ENCODE data around the gene GRIK1. TPM values are rescaled to one million over a fixed set of nuclear protein-coding genes. Genes with fewer than 3 reads are reported as not detected.

GRIK1 gene
- total RNA-seq, 2 experiments from 2014 or later = not detected

- Mint-ChIP-seq H3K27me3 (peaks cover 42% of the 10 kb centered on the region), H3K36me3 (ENCODE audit: low read depth) (no peaks in the 10 kb centered on the region), H3K27ac (no peak overlapping the region), H3K4me1 (ENCODE audit: low read depth) (peaks cover 4% of the 10 kb centered on the region), H3K4me3 (no peak overlapping the region), H3K9me3 (no peaks in the 10 kb centered on the region)
- POLR2A ChIA-PET = no interaction called here
- no peak for ATAC-seq
- intact Hi-C loops (cut with micrococcal nuclease) = no loop called here
- CTCF ChIA-PET = no interaction called here
- TF ChIP-seq, protein P1, sequence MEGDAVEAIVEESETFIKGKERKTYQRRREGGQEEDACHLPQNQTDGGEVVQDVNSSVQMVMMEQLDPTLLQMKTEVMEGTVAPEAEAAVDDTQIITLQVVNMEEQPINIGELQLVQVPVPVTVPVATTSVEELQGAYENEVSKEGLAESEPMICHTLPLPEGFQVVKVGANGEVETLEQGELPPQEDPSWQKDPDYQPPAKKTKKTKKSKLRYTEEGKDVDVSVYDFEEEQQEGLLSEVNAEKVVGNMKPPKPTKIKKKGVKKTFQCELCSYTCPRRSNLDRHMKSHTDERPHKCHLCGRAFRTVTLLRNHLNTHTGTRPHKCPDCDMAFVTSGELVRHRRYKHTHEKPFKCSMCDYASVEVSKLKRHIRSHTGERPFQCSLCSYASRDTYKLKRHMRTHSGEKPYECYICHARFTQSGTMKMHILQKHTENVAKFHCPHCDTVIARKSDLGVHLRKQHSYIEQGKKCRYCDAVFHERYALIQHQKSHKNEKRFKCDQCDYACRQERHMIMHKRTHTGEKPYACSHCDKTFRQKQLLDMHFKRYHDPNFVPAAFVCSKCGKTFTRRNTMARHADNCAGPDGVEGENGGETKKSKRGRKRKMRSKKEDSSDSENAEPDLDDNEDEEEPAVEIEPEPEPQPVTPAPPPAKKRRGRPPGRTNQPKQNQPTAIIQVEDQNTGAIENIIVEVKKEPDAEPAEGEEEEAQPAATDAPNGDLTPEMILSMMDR (IDR thresholded peaks at IDR 0.05) = no peak
- DNase-seq = no peak
Observed at GRCh38 chr21:29942034-29942433, 2.2 kb upstream of the GRIK1 start.

DNA sequence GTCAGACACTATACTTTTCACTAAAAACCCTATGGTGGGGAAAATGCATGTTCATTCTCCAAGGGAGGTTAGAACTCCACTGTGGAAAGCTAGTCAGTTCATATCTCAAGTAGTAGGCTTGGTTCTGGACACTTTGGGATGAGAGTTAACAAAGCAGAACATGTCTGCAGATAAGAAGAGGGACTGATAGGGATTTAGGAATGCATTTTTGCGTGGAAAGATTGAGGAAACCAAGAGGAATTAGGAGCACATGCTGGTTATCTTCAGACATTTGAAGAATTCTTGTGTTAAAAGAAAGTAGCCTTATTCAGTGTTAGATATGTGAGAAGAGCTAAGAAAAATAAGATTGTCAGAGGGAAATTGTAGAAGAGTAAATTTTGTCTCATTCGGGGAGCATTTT lies 1.2 kb upstream of the GRIK1 start:
- ATAC-seq (no peak), DNase-seq (no peak)
- TF ChIP-seq, protein P1 (IDR thresholded peaks at IDR 0.05) = no peak
- H3K4me1 Mint-ChIP-seq (ENCODE audit: low read depth) = peaks cover 4% of the 10 kb centered on the region
- POLR2A ChIA-PET = interaction anchor here (0.7 kb wide), 1 partner anchor 15 kb away, joined by 3 read pairs; no protein-coding TSS in a partner anchor
- no peak overlapping the region for H3K27ac Mint-ChIP-seq
- peaks cover 43% of the 10 kb centered on the region for H3K27me3 Mint-ChIP-seq
- no peaks in the 10 kb centered on the region for H3K36me3 Mint-ChIP-seq (ENCODE audit: low read depth)
- CTCF ChIA-PET = no interaction called here
- H3K9me3 Mint-ChIP-seq = no peaks in the 10 kb centered on the region
- intact Hi-C loops (cut with micrococcal nuclease) = no loop called here
- H3K4me3 Mint-ChIP-seq = no peak overlapping the region

GRCh38 chr21:29940361-29940760 lies 565 bp upstream of the GRIK1 start:
- CTCF ChIA-PET = no interaction called here
- intact Hi-C loops (cut with micrococcal nuclease) = no loop called here
- H3K4me1 Mint-ChIP-seq (ENCODE audit: low read depth) = peaks cover 4% of the 10 kb centered on the region

DNA sequence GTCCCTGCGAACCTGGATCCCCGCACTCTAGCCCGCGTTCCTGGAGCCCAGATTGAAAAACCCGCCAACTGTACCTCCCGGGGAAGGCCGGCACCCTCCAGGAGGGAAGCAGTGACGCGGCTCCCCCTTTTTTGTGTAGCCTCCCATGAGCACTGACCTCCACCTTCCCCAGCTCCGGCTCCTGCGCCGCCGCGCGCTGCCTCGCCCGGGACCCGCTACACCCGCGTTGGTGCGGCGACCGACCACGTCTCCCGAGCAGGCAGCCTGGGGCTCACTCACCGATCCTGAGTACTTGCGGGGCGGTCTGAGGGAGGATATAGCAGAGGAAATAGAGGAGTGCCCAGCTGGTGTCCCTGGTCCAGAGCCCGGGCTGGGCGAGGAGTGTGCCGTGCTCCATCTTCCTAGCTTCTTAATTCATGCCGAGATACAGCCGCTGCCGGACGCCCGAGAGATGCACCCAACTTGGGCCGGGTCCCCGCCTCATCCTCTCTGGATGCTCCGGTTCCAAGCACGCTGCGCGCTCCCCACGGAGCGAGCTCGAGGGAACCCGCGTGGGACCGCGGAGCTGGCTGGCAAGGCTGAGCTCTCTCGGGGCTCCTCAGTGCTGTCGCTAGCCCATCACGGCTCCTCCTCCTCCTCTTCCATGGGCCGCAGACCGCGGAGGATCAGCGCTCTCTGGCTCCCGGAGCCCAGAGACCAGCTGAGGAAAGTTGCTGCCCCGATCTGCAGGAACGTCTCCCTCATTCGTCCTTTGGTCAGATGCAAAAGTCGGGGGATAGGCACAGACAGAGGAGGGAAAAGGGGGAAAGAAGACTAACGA lies 482 bp downstream of the GRIK1 start:
- TF ChIP-seq, protein P1 (IDR thresholded peaks at IDR 0.05) = no peak
- ChIA-PET POLR2A (no interaction called here), CTCF (no interaction called here)
- no peak overlapping the region for H3K27ac Mint-ChIP-seq
- H3K36me3 Mint-ChIP-seq (ENCODE audit: low read depth) = no peaks in the 10 kb centered on the region
- no peak overlapping the region for H3K4me3 Mint-ChIP-seq
- peaks cover 4% of the 10 kb centered on the region for H3K4me1 Mint-ChIP-seq (ENCODE audit: low read depth)
- DNase-seq = no peak
- H3K27me3 Mint-ChIP-seq = peaks cover 46% of the 10 kb centered on the region
- intact Hi-C loops (cut with micrococcal nuclease) = no loop called here
- ATAC-seq = no peak
- H3K9me3 Mint-ChIP-seq = no peaks in the 10 kb centered on the region

More at GRCh38 chr21:29940361-29940760, 565 bp upstream of the GRIK1 start:
- Mint-ChIP-seq H3K4me3 (no peak overlapping the region), H3K27me3 (peaks cover 43% of the 10 kb centered on the region), H3K9me3 (no peaks in the 10 kb centered on the region), H3K36me3 (ENCODE audit: low read depth) (no peaks in the 10 kb centered on the region), H3K27ac (no peak overlapping the region)
- TF ChIP-seq, protein P1 (IDR thresholded peaks at IDR 0.05) = no peak
- DNase-seq = no peak
- POLR2A ChIA-PET = interaction anchor here (0.7 kb wide), 1 partner anchor 14 kb away, joined by 3 read pairs; no protein-coding TSS in a partner anchor
- no peak for ATAC-seq

GRCh38 chr21:29938776-29939103 lies 1.1 kb downstream of the GRIK1 start:
- intact Hi-C loops (cut with micrococcal nuclease) = no loop called here
- peaks cover 4% of the 10 kb centered on the region for H3K4me1 Mint-ChIP-seq (ENCODE audit: low read depth)
- TF ChIP-seq, protein P1 (IDR thresholded peaks at IDR 0.05) = no peak
- DNase-seq = no peak
- H3K36me3 Mint-ChIP-seq (ENCODE audit: low read depth) = no peaks in the 10 kb centered on the region
- H3K27ac Mint-ChIP-seq = no peak overlapping the region
- H3K4me3 Mint-ChIP-seq = no peak overlapping the region
- H3K9me3 Mint-ChIP-seq = no peaks in the 10 kb centered on the region
- CTCF ChIA-PET = no interaction called here
- POLR2A ChIA-PET = no interaction called here
- H3K27me3 Mint-ChIP-seq = peaks cover 43% of the 10 kb centered on the region
- no peak for ATAC-seq
